ENCODE results near the gene ITIH2. TPM values are rescaled to one million over a fixed set of nuclear protein-coding genes. Genes with fewer than 3 reads are reported as not detected.
"Not testable (repeated sequence)": the region's sequence is repeated elsewhere in the genome, so short reads cannot be mapped to it uniquely, and the experiment has no call there.

The ITIH2 gene
- polyA plus RNA-seq, 2 of the 4 experiments (the other 2 are of a cell fraction), result 0.31 to 0.54 TPM

DNA sequence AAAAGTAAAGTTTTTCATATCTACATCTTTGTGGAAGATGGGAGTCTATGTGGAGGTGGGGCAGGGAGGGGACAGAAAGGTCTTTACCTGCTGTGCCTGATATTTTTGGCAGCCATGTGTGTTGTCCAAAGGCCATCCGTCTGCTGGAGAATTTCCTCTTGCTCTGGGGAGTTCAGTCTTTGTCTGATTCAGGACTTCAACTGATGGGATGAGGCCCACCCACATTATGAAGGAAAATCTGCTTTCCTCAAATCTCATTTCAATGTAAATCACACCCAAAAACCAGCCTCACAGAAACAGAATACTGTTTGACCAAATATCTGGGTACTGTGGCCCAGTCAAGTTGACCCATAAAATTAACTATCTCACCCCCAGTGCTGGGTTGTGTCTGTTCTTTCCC is 23.9 kb upstream of the ITIH2 start (continued):
- TF ChIP-seq HEYL (CRISPR knock-in tag; IDR thresholded peaks at IDR 0.05) (no peak), TP53 (CRISPR knock-in tag; IDR thresholded peaks at IDR 0.05) (no peak), POLR2AphosphoS2 (conservative IDR thresholded peaks at IDR 0.05; ENCODE audit: low read length) (no peak), POLR2A (IDR thresholded peaks at IDR 0.05; ENCODE audit: low read length) (no peak)

DNA sequence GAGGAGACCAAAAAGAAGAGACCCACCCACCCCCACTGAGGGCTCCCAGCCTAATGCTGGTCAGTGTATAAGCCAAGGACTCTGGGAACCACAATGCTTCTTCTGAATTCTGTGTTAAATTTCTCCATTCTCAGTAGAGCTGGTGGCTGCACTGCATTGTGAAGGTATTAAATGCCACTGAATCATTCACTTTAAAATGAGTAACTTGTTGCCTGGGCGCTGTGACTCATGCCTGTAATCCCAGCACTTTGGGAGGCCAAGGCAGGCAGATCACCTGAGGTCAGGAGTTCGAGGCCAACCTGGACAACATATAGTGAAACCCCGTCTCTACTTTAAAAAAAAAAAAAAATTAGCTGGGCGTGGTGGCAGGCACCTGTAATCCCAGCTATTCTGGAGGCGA is 23.0 kb upstream of the ITIH2 start:
- CTCF ChIA-PET, result interaction anchor here (0.6 kb wide), 1 partner anchor 37 kb away, joined by 3 read pairs; no protein-coding TSS in a partner anchor
- POLR2A ChIA-PET; H3K27ac ChIP-seq; FAIRE-seq; ATAC-seq; DNase-seq (ENCODE audit: low read depth in 1 of 2, low spot score in 1 of 2); H3K4me3 ChIP-seq; H3K4me2 ChIP-seq; H3K4me1 ChIP-seq; TF ChIP-seq FOSL2 (IDR thresholded peaks at IDR 0.05): not testable (repeated sequence)
- TF ChIP-seq FOSL2 (CRISPR knock-in tag; IDR thresholded peaks at IDR 0.05), result 0 out of 2 replicates have a peak, but pooled peaks have one; percentile 5
- WGBS (ENCODE audit: missing lambda C conversion rate), result 7% methylated on average over 5 of the region's 5 CpGs
- peaks cover 18% of the 10 kb centered on the region; the same call in 2 of the 3 replicates for H3K9me3 ChIP-seq

DNA sequence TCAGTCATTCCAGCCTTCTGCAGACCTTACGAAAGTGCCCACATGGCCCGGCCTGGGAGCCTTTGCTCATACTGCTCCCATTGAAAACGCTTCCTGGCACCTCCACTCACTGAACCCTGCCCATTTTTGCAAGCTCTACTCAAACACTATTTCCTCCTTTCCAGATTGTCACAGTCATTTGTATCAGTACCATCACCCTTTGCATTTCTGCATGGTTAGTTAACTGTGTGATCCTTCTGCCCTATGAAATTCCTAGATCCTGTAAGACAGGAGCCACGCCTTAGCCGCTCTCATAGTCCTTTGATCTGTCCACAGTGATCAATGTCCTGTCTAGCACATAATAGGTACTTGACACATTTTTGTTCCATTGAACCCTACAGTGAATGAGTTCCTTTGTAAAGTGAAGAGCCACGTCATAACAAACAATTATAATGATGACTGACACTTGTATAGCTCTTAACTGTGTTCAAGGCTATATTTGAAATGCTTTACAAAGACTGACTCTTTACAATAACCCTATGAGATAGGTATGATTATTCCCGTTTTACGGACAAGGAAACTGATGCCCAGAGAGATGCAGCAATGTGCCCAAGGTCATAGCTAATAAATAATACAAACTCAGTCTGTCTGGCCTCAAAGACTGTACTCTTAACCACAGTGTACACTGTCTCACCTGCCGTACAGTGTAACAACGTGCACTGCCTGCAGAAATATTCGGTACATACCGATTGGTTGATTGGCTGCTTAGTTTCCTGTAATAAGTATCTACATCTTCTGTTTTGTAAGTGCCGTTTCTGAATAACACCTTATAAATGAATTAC is 16.6 kb upstream of the ITIH2 start:
- ATAC-seq, result peak; percentile 58 to 69; a peak in 4 of 6 replicates
- FAIRE-seq, result no peak
- CTCF ChIA-PET, result interaction anchor here (0.6 to 6.9 kb wide), 44 partner anchors 9 to 1616 kb away, joined by 3 to 106 read pairs (median 4); partner anchors contain the start of genes ATP5F1C, ITIH2, ITIH5 and KIN
- POLR2A ChIA-PET, result no interaction called here
- Histone ChIP-seq H3K4me1 (0 out of 3 replicates have a peak, but pooled peaks cover 4% of the 10 kb centered on the region), H3K27ac (peak overlapping the region; percentile 3 to 13; a peak in 2 of 6 replicates), H3K4me3 (no peak overlapping the region), H3K4me2 (peak overlapping the region; percentile 66), H3K9me3 (peaks cover 26% of the 10 kb centered on the region; the same call in 2 of the 3 replicates)
- no peak for DNase-seq (ENCODE audit: low read depth in 1 of 2, low spot score in 1 of 2)
- TF ChIP-seq ZNF302 (CRISPR knock-in tag; IDR thresholded peaks at IDR 0.05), result no peak
- TF ChIP-seq NR3C1 (IDR thresholded peaks at IDR 0.05), result no peak
- TF ChIP-seq, protein P1, sequence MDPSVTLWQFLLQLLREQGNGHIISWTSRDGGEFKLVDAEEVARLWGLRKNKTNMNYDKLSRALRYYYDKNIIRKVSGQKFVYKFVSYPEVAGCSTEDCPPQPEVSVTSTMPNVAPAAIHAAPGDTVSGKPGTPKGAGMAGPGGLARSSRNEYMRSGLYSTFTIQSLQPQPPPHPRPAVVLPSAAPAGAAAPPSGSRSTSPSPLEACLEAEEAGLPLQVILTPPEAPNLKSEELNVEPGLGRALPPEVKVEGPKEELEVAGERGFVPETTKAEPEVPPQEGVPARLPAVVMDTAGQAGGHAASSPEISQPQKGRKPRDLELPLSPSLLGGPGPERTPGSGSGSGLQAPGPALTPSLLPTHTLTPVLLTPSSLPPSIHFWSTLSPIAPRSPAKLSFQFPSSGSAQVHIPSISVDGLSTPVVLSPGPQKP (IDR thresholded peaks at IDR 0.05; ENCODE audit: low read depth, low read length), result no peak
- no peak for TF ChIP-seq SREBF2 (IDR thresholded peaks at IDR 0.05)
- no peak for TF ChIP-seq KDM5A (IDR thresholded peaks at IDR 0.05)
- TF ChIP-seq RFX5 (IDR thresholded peaks at IDR 0.05), result no peak
- no peak for TF ChIP-seq EHF (CRISPR knock-in tag; IDR thresholded peaks at IDR 0.05)
- TF ChIP-seq TFCP2L1 (CRISPR knock-in tag; IDR thresholded peaks at IDR 0.05), result no peak
- TF ChIP-seq NPAS2 (CRISPR knock-in tag; IDR thresholded peaks at IDR 0.05; ENCODE audit: borderline replicate concordance), result no peak
- TF ChIP-seq HOXA7 (CRISPR knock-in tag; IDR thresholded peaks at IDR 0.05), result no peak
- no peak for TF ChIP-seq SMC3 (IDR thresholded peaks at IDR 0.05)
- WGBS (ENCODE audit: missing lambda C conversion rate), result 41% methylated on average over 13 of the region's 13 CpGs

DNA sequence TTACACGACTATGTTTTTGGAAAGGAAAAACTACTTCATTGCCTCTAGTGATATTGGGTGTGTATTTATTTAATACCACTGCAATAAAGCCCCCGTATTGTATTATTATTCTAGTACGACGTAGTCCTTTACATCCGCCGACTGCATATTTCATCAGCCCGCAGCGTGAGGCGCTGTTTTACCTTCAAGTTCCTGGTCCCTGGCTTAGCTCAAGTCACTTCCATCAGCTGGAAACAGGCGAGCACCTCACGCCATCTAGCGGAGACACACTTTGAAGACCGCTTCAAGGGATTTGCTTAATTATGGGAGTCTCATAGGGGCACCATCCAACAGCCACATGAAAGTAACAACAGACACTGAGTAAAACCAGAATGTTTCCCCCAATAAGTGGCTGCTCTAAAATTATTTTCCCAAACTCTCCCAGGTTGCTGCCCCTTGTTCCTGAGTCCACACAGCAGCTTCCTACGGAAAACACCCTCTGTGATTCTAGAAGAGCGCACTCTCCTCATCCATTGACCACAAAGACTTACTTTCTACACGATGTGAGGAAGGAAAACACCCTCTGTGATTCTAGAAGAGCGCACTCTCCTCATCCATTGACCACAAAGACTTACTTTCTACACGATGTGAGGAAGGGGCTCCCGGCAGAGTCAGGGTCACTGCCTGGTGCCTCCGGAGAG is 15.7 kb upstream of the ITIH2 start:
- H3K27ac ChIP-seq, result peak overlapping the region in 1 of 2 experiments; percentile 3; a peak in 1 of 6 replicates
- H3K9me3 ChIP-seq, result peaks cover 23% of the 10 kb centered on the region
- H3K4me2 ChIP-seq, result peak overlapping the region; percentile 66
- ChIA-PET POLR2A (no interaction called here), CTCF (interaction anchor here (0.6 to 6.9 kb wide), 46 partner anchors 8 to 1615 kb away, joined by 3 to 106 read pairs (median 4); partner anchors contain the start of genes ATP5F1C, ITIH2, ITIH5 and KIN)
- H3K4me3 ChIP-seq, result no peak overlapping the region
- 19% methylated on average over 20 of the region's 20 CpGs for WGBS (ENCODE audit: missing lambda C conversion rate)
- H3K4me1 ChIP-seq, result 0 out of 3 replicates have a peak, but pooled peaks cover 4% of the 10 kb centered on the region
- DNase-seq (ENCODE audit: low read depth in 1 of 2, low spot score in 1 of 2) (peak; percentile 74 to 94), FAIRE-seq (no peak), ATAC-seq (peak; percentile 95 to 99)
- TF ChIP-seq PHF8 (IDR thresholded peaks at IDR 0.05; ENCODE audit: borderline replicate concordance, low read depth), result no peak
- TF ChIP-seq CEBPB (IDR thresholded peaks at IDR 0.05), result 0 out of 4 replicates have a peak, but pooled peaks of 1 of the 2 experiments have one; percentile 10
- TF ChIP-seq ESRRA (IDR thresholded peaks at IDR 0.05; ENCODE audit: borderline replicate concordance, low read length), result no peak
- no peak for TF ChIP-seq JUN (IDR thresholded peaks at IDR 0.05)
- TF ChIP-seq, protein P2, sequence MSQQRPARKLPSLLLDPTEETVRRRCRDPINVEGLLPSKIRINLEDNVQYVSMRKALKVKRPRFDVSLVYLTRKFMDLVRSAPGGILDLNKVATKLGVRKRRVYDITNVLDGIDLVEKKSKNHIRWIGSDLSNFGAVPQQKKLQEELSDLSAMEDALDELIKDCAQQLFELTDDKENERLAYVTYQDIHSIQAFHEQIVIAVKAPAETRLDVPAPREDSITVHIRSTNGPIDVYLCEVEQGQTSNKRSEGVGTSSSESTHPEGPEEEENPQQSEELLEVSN (IDR thresholded peaks at IDR 0.05; ENCODE audit: borderline replicate concordance, low read depth), result no peak
- peak; percentile 89 to 93 for TF ChIP-seq RAD21 (conservative IDR thresholded peaks at IDR 0.05 in 1 of 2, IDR thresholded peaks at IDR 0.05 in 1 of 2)
- TF ChIP-seq, protein P3, sequence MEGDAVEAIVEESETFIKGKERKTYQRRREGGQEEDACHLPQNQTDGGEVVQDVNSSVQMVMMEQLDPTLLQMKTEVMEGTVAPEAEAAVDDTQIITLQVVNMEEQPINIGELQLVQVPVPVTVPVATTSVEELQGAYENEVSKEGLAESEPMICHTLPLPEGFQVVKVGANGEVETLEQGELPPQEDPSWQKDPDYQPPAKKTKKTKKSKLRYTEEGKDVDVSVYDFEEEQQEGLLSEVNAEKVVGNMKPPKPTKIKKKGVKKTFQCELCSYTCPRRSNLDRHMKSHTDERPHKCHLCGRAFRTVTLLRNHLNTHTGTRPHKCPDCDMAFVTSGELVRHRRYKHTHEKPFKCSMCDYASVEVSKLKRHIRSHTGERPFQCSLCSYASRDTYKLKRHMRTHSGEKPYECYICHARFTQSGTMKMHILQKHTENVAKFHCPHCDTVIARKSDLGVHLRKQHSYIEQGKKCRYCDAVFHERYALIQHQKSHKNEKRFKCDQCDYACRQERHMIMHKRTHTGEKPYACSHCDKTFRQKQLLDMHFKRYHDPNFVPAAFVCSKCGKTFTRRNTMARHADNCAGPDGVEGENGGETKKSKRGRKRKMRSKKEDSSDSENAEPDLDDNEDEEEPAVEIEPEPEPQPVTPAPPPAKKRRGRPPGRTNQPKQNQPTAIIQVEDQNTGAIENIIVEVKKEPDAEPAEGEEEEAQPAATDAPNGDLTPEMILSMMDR (IDR thresholded peaks at IDR 0.05), result peak; percentile 94
- no peak for TF ChIP-seq CHD2 (IDR thresholded peaks at IDR 0.05; ENCODE audit: low read length, partially characterized antibody)
- TF ChIP-seq POLR2AphosphoS2 (conservative IDR thresholded peaks at IDR 0.05; ENCODE audit: low read length), result no peak
- no peak for TF ChIP-seq HOXA7 (CRISPR knock-in tag; IDR thresholded peaks at IDR 0.05)
- no peak for TF ChIP-seq KDM1A (IDR thresholded peaks at IDR 0.05; ENCODE audit: low read depth)
- no peak for TF ChIP-seq FOSB (CRISPR knock-in tag; IDR thresholded peaks at IDR 0.05)

Measured in A549 (cell line).